Ovary (tissue), 9 donors: ENCODE results near the gene ZG16. TPM values are rescaled to one million over a fixed set of nuclear protein-coding genes. Genes with fewer than 3 reads are reported as not detected.
A peak's percentile ranks its signal among the peaks of the same experiment; 100 is the strongest.

Source experiments
- DNase-seq, 5 donors: peaks; one replicate each; pipeline ENCODE4 v3.0.0-alpha.2; 2019 to 2020
- H3K27ac ChIP-seq, 2 donors: fragments of 200-600 bp; one replicate each; pipeline versions ENCODE4 v1.5.1 to v1.8.0; 2019 to 2022
- H3K27me3 ChIP-seq: fragments of 200-600 bp; one replicate; pipeline ENCODE4 v1.8.0; 2022
- H3K36me3 ChIP-seq: fragments of 200-600 bp; sonication (generic); one replicate; pipeline ENCODE4 v1.5.1; 2019
- H3K4me1 ChIP-seq: one replicate; pipeline ENCODE4 v1.8.1; 2013; ENCODE audit warnings: mild to moderate bottlenecking, moderate library complexity; ENCODE audit not compliant: insufficient read depth
- H3K4me3 ChIP-seq: fragments of 200-600 bp; sonication (generic); one replicate; pipeline ENCODE4 v1.5.1; 2017
- H3K9me3 ChIP-seq, 2 donors: fragments of 200-600 bp in 1 of 2; sonication (generic) in 1 of 2; one replicate each; pipeline versions ENCODE4 v1.5.1 to v1.8.1; 2013 to 2019; ENCODE audit warnings: mild to moderate bottlenecking in 1 of 2, moderate library complexity in 1 of 2
- CTCF ChIP-seq, 3 donors: fragments of 450-650 bp in 2 of 3; fragments of 200-600 bp in 1 of 3; IDR thresholded peaks; one replicate each; pipeline versions ENCODE4 v1.5.1 to v1.8.0; 2016 to 2022; ENCODE audit warnings: antibody characterized with exemption in 3 of 3, mild to moderate bottlenecking in 1 of 3
- EP300 ChIP-seq: sonication (generic); formaldehyde crosslinking; IDR thresholded peaks from one replicate; pipeline ENCODE4 v1.6.1; 2017; ENCODE audit warnings: antibody characterized with exemption
- POLR2A ChIP-seq: fragments of 450-650 bp; IDR thresholded peaks from one replicate; pipeline ENCODE4 v1.6.1; 2017; ENCODE audit warnings: antibody characterized with exemption, mild to moderate bottlenecking, moderate library complexity
- WGBS, 3 donors: extraction: QIAGEN DNeasy Blood & Tissue Kit in 1 of 3; methylation state at CpG; one replicate each; pipeline versions ENCODE4 v1.1.5 to v1.1.7; 2013 to 2017; 5-methylcytosine and 5-hydroxymethylcytosine counted together
- intact Hi-C, 4 donors: fragments of 100-400 bp; cut with DNase I; formaldehyde crosslinking; loops; one replicate each; pipeline versions ENCODE4 v1.11.0 to v1.15.1; 2022 to 2023
- polyA plus RNA-seq, 2 donors: library from polyadenylated mRNA; stranded (reverse); fragments of 200-250 nt in 1 of 2; fragments of 350-450 nt in 1 of 2; fragmentation: Illumina TruSeq in 1 of 2; extraction: RNeasy Lipid Tissue Mini Kit (QIAGEN cat#74804) in 1 of 2; gene quantifications; one replicate each; pipeline ENCODE4 v1.2.3, GENCODE V29; 2013 to 2014
- total RNA-seq, 7 donors: library from RNA; depleted of rRNA in 2 of 7; stranded (reverse); fragments of >200 nt in 2 of 7; fragmentation: NEBNext Ultra II Directional in 3 of 7; extraction: Animal tissue kit (Norgen Biotek cat#: 25700) in 3 of 7; gene quantifications; one replicate each; pipeline versions ENCODE4 v1.1.0 to v1.2.4, GENCODE V29; 2016 to 2023
- donor health status: DM: no; HTN: no; CAD: no; lungs with moderate emphysema.
- donor health status: DM: no; HTN: no; CAD: no.
- donor health status: Bipolar disorder and iron deficiency.
- donor health status: DM: yes; HTN: yes; CAD: no.
- donor health status: DM: no; HTN: no; CAD: no.
- donor health status: DM: yes; HTN: yes; CAD: no.

Gene ZG16
- total and polyA plus RNA-seq, 9 donors: 0.07 to 0.48 (median 0.15) TPM; not detected in 6

GRCh38 chr16:29815032-29815721 lies 37.1 kb downstream of the ZG16 start:
- TF ChIP-seq EP300 (no peak), POLR2A (no peak), CTCF (IDR thresholded peaks at IDR 0.05) (no peak)
- Histone ChIP-seq H3K27ac (peak overlapping the region; percentile 57 to 98), H3K36me3 (no peaks in the 10 kb centered on the region), H3K27me3 (no peaks in the 10 kb centered on the region), H3K4me3 (peak overlapping the region; percentile 95), H3K4me1 (peaks cover 29% of the 10 kb centered on the region), H3K9me3 (no peaks in the 10 kb centered on the region)
- DNase-seq: peak; percentile 55 to 72 (median 70)
- intact Hi-C loops: loop anchor here in 1 of 4 donors (2.0 kb wide), 1 partner anchor 24 kb away; the partner anchor contains the start of gene KIF22
- 4 to 5% (median 5%) methylated on average over 39 of the region's 39 CpGs for WGBS, 3 donors

- peak; percentile 98 to 99 (median 99) for DNase-seq
- Histone ChIP-seq H3K4me3 (peak within 1 kb of the TSS; percentile 95), H3K27me3 (no peaks in the 10 kb centered on the region), H3K27ac (peak within 1 kb of the TSS; percentile 89 to 98), H3K4me1 (peaks cover 24% of the 10 kb centered on the region), H3K9me3 (no peaks in the 10 kb centered on the region), H3K36me3 (no peaks in the 10 kb centered on the region)
- WGBS, 3 donors: 0% methylated on average over 58 to 70 of the region's 70 CpGs
- intact Hi-C loops: loop anchor here in 1 of 4 donors (2.0 kb wide), 1 partner anchor 25 kb away; the partner anchor contains the start of gene KIF22
- TF ChIP-seq CTCF (IDR thresholded peaks at IDR 0.05): peak; percentile 86 to 93 (median 92)
- TF ChIP-seq POLR2A: peak; percentile 78
- TF ChIP-seq EP300: no peak
Measured at GRCh38 chr16:29815793-29816693, 38.0 kb downstream of the ZG16 start, which contains the start of gene PAGR1. PAGR1 (plus strand) TSS chr16:29816152; CDS start chr16:29816526, 374 bp downstream.

GRCh38 chr16:29816694-29817441 lies 38.8 kb downstream of the ZG16 start:
- H3K4me3 ChIP-seq: peak overlapping the region; percentile 95
- no peaks in the 10 kb centered on the region for H3K27me3 ChIP-seq
- H3K27ac ChIP-seq: peak overlapping the region; percentile 89 to 98
- WGBS, 3 donors: 2 to 3% (median 3%) methylated on average over 37 of the region's 37 CpGs
- TF ChIP-seq POLR2A (no peak), CTCF (IDR thresholded peaks at IDR 0.05) (no peak)
- peak; percentile 63 to 77 (median 72) for DNase-seq
- intact Hi-C loops: no loop called here
- no peaks in the 10 kb centered on the region for H3K36me3 ChIP-seq
- H3K9me3 ChIP-seq: no peaks in the 10 kb centered on the region
- peaks cover 24% of the 10 kb centered on the region for H3K4me1 ChIP-seq

- Histone ChIP-seq H3K4me3 (no peak overlapping the region), H3K27ac (no peak overlapping the region), H3K27me3 (no peaks in the 10 kb centered on the region), H3K4me1 (peaks cover 25% of the 10 kb centered on the region), H3K36me3 (no peaks in the 10 kb centered on the region), H3K9me3 (no peaks in the 10 kb centered on the region)
- intact Hi-C loops: no loop called here
- WGBS, 3 donors: 77 to 85% (median 79%) methylated on average over 4 of the region's 4 CpGs
- DNase-seq: no peak
- TF ChIP-seq CTCF (IDR thresholded peaks at IDR 0.05) (no peak), POLR2A (no peak), EP300 (no peak)
Measured at GRCh38 chr16:29818082-29818481, 40.0 kb downstream of the ZG16 start.
